Islet precursor cell (in vitro differentiated cells): ENCODE measurements around the gene PALLD.
"Not testable (repeated sequence)": the region's sequence is repeated elsewhere in the genome, so short reads cannot be mapped to it uniquely, and the experiment has no call there.

Experiments
- DNase-seq: peaks from one replicate; pipeline ENCODE4 v3.0.0-alpha.2; 2018

The PALLD gene

GRCh38 chr4:168711197-168712140 lies 214.6 kb downstream of the PALLD start:
- DNase-seq, result no peak

- no peak for DNase-seq
Observed at GRCh38 chr4:168712316-168712890, 215.6 kb downstream of the PALLD start.

DNA sequence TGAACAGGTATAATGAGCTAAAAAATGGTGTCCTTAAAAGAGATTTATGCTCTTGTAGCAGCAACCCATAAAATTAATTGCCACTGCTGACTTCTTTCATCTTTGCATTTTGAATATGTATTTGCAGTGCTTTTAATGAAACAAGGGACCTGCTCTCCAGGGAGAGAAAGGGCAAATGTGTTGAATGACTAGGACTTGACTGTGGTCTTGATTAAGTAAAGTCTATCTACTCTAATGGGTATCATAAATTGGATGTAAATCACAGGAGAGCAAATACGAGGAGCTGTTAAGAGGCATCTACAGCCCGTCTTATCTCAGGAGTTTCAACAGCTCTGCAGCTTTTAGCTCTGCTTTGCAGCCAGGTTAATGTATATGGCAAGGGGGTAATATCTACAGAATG lies 216.4 kb downstream of the PALLD start:
- DNase-seq, result no peak

DNA sequence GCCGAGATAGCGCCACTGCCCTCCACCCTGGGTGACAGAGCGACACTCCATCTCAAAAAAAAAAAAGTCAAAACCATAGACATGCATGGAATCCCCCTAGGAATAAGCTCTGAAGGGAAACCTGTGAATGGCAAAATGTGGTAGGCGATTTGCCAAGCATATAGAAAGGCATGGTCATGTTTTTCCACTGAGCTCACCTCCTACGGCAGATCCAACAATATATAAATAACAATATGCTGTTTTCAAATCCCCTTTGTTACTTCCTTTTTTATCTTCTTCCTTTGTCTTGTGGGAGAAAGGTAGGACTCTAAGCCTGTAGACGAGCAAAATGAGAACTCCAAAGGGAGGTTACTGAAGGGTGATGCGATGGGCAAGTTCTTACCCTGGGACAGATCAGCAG lies 219.0 kb downstream of the PALLD start:
- DNase-seq, result no peak

GRCh38 chr4:168716406-168717129 lies 219.7 kb downstream of the PALLD start:
- no peak for DNase-seq

DNA sequence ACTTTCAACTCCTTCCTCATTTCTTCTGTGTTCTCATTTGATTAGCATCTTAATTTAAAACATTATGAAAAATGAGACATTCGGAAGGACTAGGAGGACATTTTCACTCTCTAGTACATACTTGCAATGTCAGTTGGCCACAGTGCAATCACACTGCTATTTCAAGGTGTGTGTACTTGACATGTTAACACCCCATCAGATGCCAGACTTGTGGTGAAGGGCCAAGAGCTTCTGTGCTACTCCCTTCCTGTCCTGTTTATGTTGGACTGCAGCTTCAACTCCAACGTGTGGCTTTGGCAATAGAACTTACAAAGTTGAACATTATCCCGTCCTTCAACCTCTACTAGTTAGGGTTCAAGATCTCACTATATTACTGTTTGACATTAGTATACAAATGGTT lies 221.0 kb downstream of the PALLD start:
- no peak for DNase-seq

- no peak for DNase-seq
Observed at GRCh38 chr4:168719725-168720124, 222.9 kb downstream of the PALLD start.

GRCh38 chr4:168720396-168720900 lies 223.6 kb downstream of the PALLD start:
- no peak for DNase-seq

DNA sequence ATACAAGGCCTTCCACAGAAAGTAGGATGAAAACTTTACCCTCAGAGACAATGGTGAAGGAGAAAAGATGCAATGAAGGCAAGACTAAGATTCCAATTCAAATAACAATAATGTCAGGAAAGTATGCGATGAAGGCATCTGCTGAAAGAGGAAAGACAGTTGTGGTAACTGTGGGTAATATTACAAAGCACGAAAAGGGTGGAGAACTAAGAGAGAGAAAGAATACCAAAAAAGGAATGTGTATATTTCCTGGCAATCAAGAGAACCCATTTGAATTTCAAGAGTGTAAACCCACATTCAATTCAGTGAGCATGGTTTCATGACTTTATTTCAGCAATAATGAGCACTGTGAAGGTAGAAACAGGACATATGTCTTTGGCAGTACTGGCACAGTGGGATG lies 225.5 kb downstream of the PALLD start:
- no peak for DNase-seq

DNA sequence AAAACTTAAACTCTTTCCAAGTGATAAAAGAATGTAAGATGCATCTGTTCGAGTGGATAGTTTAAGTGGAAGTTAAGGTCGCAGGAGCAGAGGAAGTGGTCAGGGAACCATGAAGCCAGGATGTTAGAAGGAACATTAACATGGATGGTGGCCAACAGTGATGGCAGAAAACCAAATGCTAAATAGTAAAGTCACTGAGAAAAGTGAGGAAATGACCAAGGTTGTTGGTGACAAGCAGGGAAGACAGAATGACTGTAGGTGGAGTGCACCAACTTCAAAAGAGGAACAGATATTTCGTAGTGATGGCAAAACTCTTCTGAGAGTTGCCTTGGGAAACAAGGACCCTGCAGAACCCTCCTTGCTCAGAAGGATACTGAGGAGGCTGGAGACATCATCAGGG lies 226.2 kb downstream of the PALLD start:
- DNase-seq, result no peak

GRCh38 chr4:168723569-168723968 lies 226.7 kb downstream of the PALLD start:
- DNase-seq, result no peak

GRCh38 chr4:168724243-168724642 lies 227.4 kb downstream of the PALLD start:
- DNase-seq, result no peak

GRCh38 chr4:168724686-168725411 lies 228.0 kb downstream of the PALLD start:
- DNase-seq, result no peak

DNA sequence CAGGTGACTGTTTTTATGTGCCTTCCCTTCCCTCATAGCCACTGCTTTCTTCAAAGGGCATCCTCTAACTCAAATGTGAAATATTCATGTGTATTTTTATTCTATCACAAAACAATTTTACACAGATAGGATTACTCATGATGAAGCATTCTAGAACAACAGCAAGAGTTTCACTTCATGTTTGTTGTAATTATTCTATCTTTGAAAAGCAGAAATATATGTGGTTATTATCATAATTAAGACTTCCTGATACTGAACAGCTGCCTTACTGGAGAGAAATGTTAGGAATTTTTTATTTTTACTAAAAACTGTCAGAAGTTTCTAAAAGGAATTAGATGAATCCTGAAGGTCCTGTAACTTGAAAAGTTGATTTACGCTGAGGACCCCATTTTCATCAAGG lies 229.1 kb downstream of the PALLD start:
- DNase-seq, result no peak

DNA sequence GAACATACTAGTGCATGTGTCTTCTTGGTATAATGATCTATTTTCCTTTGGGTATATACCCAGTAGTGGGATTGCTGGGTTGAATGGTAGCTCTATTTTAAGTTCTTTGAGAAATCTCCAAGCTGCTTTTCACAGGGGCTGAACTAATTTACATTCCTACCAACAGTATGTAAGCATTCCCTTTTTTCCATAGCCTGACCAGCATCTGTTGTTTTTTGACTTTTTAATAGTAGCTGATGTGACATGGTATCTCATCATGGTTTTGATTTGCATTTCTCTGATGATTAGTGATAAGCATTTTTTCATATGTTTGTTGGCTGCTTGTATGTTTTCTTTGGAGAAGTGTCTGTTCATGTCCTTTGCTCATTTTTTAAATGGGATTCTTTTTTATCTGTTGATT lies 230.3 kb downstream of the PALLD start:
- not testable (repeated sequence) for DNase-seq

DNA sequence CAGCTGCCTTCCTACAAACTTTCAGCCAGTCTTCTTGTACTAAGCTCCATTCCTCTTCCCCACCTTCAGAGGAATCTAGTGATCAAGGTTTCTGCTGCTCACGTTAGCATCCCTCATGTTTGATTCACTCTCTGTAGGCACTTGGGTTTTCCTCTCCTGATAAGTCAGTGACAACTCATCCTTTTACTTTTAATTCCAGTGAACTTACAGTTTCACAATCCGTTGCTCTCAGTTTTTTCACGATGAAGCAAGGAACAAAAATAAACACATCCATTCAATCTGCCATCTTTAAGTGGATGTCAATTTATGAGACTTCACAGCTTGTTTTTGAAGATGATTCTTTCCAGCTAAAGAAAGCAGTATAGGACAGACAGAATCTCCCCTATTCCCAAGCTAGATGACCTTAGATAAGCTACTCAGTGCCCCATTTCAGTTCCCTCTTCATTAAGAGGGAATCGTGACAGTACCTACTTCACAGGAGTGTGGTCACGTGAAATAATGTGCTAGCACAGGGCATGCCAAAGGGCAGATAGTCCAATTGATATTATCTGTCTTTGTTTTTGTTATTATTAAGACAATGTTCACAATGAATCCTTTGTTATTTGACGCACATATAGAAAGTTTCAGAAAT lies 234.3 kb downstream of the PALLD start:
- DNase-seq, result no peak

DNA sequence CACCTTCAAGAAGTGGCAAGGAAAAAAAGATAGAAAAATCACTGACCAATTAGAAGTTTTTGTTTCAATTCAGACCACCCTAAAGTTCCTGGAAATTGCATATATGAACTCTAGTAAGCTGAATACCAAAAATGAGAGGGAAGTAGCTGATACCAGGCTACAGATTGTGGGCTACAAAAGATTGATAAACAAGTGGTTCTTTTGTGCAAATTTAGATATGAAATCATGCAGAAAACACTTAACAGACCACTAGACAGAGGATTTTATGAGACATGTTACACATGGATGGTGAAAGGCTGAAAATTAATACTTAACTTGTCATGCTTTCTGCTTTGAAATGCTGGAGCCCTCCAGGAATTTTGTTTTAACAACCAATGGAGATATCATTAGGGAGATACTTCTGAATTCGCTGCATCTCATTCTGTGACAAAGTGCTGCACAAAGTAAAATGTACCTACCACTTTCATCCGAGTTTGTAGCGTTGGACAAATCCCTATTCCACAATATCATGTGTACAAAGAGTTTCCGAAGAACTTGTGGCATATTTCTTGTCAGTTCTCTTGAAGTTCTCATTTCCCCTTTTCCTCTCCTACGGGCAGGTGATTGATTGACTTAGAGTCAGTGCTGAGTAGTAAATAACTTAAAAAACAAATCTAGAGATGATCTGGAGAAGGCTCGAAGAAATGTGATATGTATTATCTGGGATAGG lies 235.0 kb downstream of the PALLD start:
- no peak for DNase-seq

DNA sequence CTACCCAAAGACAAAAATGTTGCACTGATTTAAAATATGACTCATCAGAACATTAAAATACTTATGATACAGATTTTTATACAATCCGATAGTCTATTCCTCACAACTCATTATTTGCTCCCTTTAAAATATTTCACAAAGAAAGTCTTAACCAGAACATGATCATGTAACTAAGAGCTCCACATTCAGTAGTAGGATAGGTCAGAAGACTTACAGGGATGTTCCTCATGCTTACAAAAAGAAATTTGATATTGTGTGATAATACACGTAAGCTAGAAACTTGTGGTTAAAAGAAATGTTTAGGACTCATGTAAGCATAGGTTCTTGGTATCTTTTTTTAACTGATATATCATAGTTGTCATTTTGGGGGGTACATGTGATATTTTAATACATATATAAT lies 235.9 kb downstream of the PALLD start:
- no peak for DNase-seq

DNA sequence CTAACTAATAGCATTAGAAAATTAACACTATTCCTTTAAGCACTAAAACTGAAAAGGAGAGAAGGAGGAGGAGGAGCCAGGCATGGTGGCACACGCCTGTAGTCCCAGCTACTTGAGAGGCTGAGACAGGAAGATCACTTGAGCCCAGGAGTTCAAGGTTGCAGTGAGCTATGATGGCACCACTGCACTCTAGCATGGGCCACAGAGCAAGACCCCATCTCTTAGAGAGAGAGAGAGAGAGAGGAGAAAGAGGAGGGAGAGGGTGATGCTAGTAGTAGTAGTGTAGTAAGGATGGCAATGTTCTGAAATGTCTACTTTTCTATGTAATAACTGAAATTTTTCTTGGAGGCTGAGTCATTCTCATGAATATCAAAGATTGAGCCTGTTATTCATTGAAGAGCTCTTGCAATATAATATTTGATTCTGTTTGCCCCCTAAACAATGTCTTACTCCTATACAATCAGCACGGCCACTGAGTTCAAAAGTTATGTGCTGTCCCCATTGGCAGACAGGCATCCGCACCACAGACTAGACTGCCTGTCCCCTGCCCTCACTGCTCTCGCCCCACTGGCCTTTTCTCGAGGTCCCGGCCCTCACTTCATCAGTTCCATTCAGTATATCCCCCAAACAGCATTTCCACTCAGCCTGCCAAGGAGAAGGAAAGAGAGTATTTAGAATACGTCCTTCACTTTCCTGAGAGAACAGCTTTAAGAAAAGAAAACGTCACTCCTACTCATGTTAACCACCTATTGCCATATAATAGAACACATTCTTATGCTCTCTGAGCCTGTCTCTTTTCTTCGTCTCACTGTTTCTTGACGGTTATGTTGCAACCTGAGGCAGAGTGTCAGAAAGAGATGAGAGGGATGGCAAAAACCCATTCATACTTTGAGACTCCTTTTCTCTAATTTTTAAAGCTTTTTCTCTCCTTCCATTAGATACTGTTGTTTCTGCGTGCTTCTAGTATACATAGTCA lies 238.1 kb downstream of the PALLD start:
- no peak for DNase-seq

- no peak for DNase-seq
Observed at GRCh38 chr4:168735735-168736134, 238.9 kb downstream of the PALLD start.
